GM12878 (cell line): Measurements from ENCODE around the gene CALHM3. TPM values are rescaled to one million over a fixed set of nuclear protein-coding genes. Genes with fewer than 3 reads are reported as not detected.

Source experiments
- BCL11A ChIP-seq: IDR thresholded peaks from 2 replicates; pipeline ENCODE4 v1.6.1; 2011; ENCODE audit warnings: low read depth, low read length
- DPF2 ChIP-seq: fragments of 450-650 bp; IDR thresholded peaks from 2 replicates; pipeline ENCODE4 v1.6.1; 2017; ENCODE audit warnings: mild to moderate bottlenecking
- EGR1 ChIP-seq, 2 experiments: IDR thresholded peaks; 1 replicate in 1 of 2; 2 replicates in 1 of 2; pipeline ENCODE4 v1.6.1; 2011 to 2012; ENCODE audit warnings: low read depth in 2 of 2, low read length in 2 of 2, borderline replicate concordance in 1 of 2, mild to moderate bottlenecking in 1 of 2, moderate library complexity in 1 of 2
- ELK1 ChIP-seq: IDR thresholded peaks from 2 replicates; pipeline ENCODE4 v1.6.1; 2012; ENCODE audit warnings: low read depth, low read length, improper control_type of control experiment
- GABPA ChIP-seq: IDR thresholded peaks from 2 replicates; pipeline ENCODE4 v1.6.1; 2014; ENCODE audit warnings: antibody characterized with exemption, low read depth, mild to moderate bottlenecking, inconsistent platforms
- HDAC2 ChIP-seq: fragments of 200-600 bp; sonication (generic); IDR thresholded peaks from 2 replicates; pipeline ENCODE4 v1.6.1; 2017
- IRF4 ChIP-seq: IDR thresholded peaks from 2 replicates; pipeline ENCODE4 v1.6.1; 2011; ENCODE audit warnings: low read depth, low read length
- JUNB ChIP-seq: IDR thresholded peaks from 2 replicates; pipeline ENCODE4 v1.6.1; 2016; ENCODE audit warnings: antibody characterized with exemption, mild to moderate bottlenecking
- MYB ChIP-seq: fragments of 150-350 bp; IDR thresholded peaks from 2 replicates; pipeline ENCODE4 v1.6.1; 2014; ENCODE audit warnings: mild to moderate bottlenecking, low read depth, low read length, borderline replicate concordance
- NFYA ChIP-seq: IDR thresholded peaks from 2 replicates; pipeline ENCODE4 v1.6.1; 2011; ENCODE audit warnings: low read depth, mild to moderate bottlenecking, low read length, improper control_type of control experiment, borderline replicate concordance
- NR2C1 ChIP-seq: fragments of 450-650 bp; IDR thresholded peaks from 2 replicates; pipeline ENCODE4 v1.6.1; 2017; ENCODE audit warnings: antibody characterized with exemption, mild to moderate bottlenecking, moderate library complexity
- RBBP5 ChIP-seq: fragments of 200-600 bp; sonication (generic); conservative IDR thresholded peaks from 2 replicates; pipeline ENCODE4 v1.6.1; 2016
- RCOR1 ChIP-seq: conservative IDR thresholded peaks from 2 replicates; pipeline ENCODE4 v1.6.1; 2012; ENCODE audit warnings: low read depth, low read length, improper control_type of control experiment
- SIX5 ChIP-seq: IDR thresholded peaks from 2 replicates; pipeline ENCODE4 v1.6.1; 2011; ENCODE audit warnings: mild to moderate bottlenecking, low read depth, low read length, moderate library complexity; ENCODE audit not compliant: severe bottlenecking
- SRF ChIP-seq, 2 experiments: IDR thresholded peaks; 2 replicates each; pipeline ENCODE4 v1.6.1; 2011; ENCODE audit warnings: low read depth in 2 of 2, low read length in 2 of 2, mild to moderate bottlenecking in 1 of 2, moderate library complexity in 1 of 2
- TCF3 ChIP-seq: IDR thresholded peaks from 2 replicates; pipeline ENCODE4 v1.6.1; 2012; ENCODE audit warnings: low read depth, mild to moderate bottlenecking, low read length, borderline replicate concordance; ENCODE audit not compliant: insufficient read depth
- ZBTB11 ChIP-seq: fragments of 450-650 bp; formaldehyde crosslinking; IDR thresholded peaks from 2 replicates; pipeline ENCODE4 v1.5.0; 2022; ENCODE audit warnings: mild to moderate bottlenecking, missing genetic modification characterization
- ZBTB33 ChIP-seq: fragments of 450-650 bp; IDR thresholded peaks from 2 replicates; pipeline ENCODE4 v1.6.1; 2017; ENCODE audit warnings: mild to moderate bottlenecking
- ZBTB40 ChIP-seq: fragments of 450-650 bp; IDR thresholded peaks from 2 replicates; pipeline ENCODE4 v1.6.1; 2016; ENCODE audit warnings: mild to moderate bottlenecking, moderate library complexity, borderline replicate concordance
- ZNF207 ChIP-seq: fragments of 450-650 bp; IDR thresholded peaks from 2 replicates; pipeline ENCODE4 v1.6.1; 2014; ENCODE audit warnings: antibody characterized with exemption, mild to moderate bottlenecking, borderline replicate concordance
- ZNF622 ChIP-seq: fragments of 450-650 bp; IDR thresholded peaks from 2 replicates; pipeline ENCODE4 v1.6.1; 2017; ENCODE audit warnings: mild to moderate bottlenecking, inconsistent platforms
- ZZZ3 ChIP-seq: IDR thresholded peaks from 2 replicates; pipeline ENCODE4 v1.6.1; 2011; ENCODE audit warnings: low read depth; ENCODE audit not compliant: control insufficient read depth, insufficient read length
- polyA plus RNA-seq, 11 experiments: library from polyadenylated mRNA; depleted of rRNA in 4 of 11; unstranded in 6 of 11; stranded (reverse) in 5 of 11; fragments of >200 nt; fragmentation: Nextera tagmentation in 4 of 11; fragmentation: Illumina TruSeq in 1 of 11; extraction: Ambion mirVana in 4 of 11; extraction: Trizol in 1 of 11; gene quantifications; 1 replicate in 1 of 11; 2 replicates in 10 of 11; pipeline versions ENCODE4 v1.2.1 to v1.2.3, GENCODE V29; 2011 to 2016; ENCODE audit warnings: inconsistent platforms in 2 of 11, missing spikeins in 2 of 11, low read depth in 1 of 11
- total RNA-seq, 4 experiments: library from RNA; depleted of rRNA in 3 of 4; stranded (reverse); fragments of >200 nt in 3 of 4; fragmentation: Illumina TruSeq in 1 of 4; extraction: Trizol in 1 of 4; gene quantifications; 2 replicates each; pipeline versions ENCODE4 v1.2.1 to v1.2.3, GENCODE V29; 2013 to 2021

CALHM3 gene
- total and polyA plus RNA-seq, 10 of the 15 experiments (the other 5 are each of a cell fraction or from before 2014, with no cell fraction given): 0.03 to 0.42 (median 0.11) TPM; not detected in 5

GRCh38 chr10:103467406-103467805, 11.6 kb downstream of the CALHM3 start (continued):
- no peak for TF ChIP-seq ZBTB11
- TF ChIP-seq SIX5: no peak
- TF ChIP-seq RCOR1: no peak
- TF ChIP-seq TCF3: no peak
- 0 out of 2 replicates have a peak, but pooled peaks have one; percentile 30 for TF ChIP-seq BCL11A
- no peak for TF ChIP-seq RBBP5
- TF ChIP-seq NFYA: no peak
- no peak for TF ChIP-seq ZNF622
- no peak for TF ChIP-seq EGR1 (IDR thresholded peaks at IDR 0.05; ENCODE audit: borderline replicate concordance in 1 of 2, low read depth in 2 of 2, low read length in 2 of 2)
- TF ChIP-seq JUNB: no peak
- no peak for TF ChIP-seq SRF (IDR thresholded peaks at IDR 0.05; ENCODE audit: low read depth in 2 of 2, low read length in 2 of 2)
- no peak for TF ChIP-seq GABPA
- TF ChIP-seq MYB: no peak
- 0 out of 2 replicates have a peak, but pooled peaks have one; percentile 22 for TF ChIP-seq IRF4
- TF ChIP-seq ZNF207: no peak
- TF ChIP-seq NR2C1: peak; percentile 69; the same call in 1 of the 2 replicates
- TF ChIP-seq ELK1: no peak
- no peak for TF ChIP-seq DPF2
- TF ChIP-seq HDAC2: no peak
- 0 out of 2 replicates have a peak, but pooled peaks have one; percentile 4 for TF ChIP-seq ZBTB40
- TF ChIP-seq ZZZ3: no peak
- TF ChIP-seq ZBTB33: no peak
